CD1c-positive myeloid dendritic cell (primary cell): ENCODE measurements around the gene BOLA2.
"Not testable (repeated sequence)": the region's sequence is repeated elsewhere in the genome, so short reads cannot be mapped to it uniquely, and the experiment has no call there.

Experiments
- DNase-seq: peaks from one replicate; pipeline ENCODE4 v3.0.0-alpha.2; 2016; ENCODE audit errors: extremely low spot score

BOLA2 gene

GRCh38 chr16:29454269-29454668, at the start of gene BOLA2, which contains the start of gene SLX1B:
TSS of gene BOLA2 (minus strand) at chr16:29454351. CDS start at chr16:29454253, 98 bp downstream.
TSS of gene SLX1B (plus strand) at chr16:29454533.
- not testable (repeated sequence) for DNase-seq

DNA sequence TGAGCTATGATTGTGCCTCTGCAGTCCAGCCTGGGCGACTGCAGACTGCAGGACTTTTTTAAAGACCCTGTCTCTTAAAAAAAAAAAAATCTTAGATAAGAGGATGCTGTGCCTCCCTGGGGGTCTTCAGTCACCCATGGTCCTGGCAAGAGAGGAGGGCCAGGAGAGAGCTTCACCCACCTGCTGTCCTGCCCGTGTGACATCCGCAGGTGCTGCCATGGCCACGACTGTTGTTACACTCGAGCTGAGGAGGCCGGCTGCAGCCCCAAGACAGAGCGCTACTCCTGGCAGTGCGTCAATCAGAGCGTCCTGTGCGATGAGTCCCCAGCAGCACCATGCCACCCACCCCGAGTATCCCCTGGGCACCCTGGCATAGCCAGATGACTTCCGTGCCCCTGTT, 28.1 kb upstream of the BOLA2 start:
- DNase-seq: not testable (repeated sequence)

DNA sequence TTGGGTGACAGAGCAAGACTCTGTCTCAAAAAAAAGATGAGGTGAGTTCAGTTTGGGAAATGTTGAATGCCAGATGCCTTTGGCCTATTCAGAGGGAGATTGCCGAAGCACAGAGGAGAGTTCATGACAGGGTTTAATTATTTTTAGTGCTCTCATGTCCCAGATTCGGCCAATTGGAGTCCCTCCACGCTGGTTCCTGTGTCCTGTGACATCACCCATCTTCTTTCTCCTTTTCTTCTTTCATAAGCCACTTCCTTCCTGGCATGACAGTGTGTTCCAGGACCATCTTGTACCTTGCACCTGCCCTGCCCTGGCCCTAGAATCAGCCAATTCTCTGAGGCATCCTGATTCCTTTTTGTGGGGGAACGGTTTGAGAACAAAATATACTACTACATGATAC, 17.9 kb upstream of the BOLA2 start:
- DNase-seq: not testable (repeated sequence)

DNA sequence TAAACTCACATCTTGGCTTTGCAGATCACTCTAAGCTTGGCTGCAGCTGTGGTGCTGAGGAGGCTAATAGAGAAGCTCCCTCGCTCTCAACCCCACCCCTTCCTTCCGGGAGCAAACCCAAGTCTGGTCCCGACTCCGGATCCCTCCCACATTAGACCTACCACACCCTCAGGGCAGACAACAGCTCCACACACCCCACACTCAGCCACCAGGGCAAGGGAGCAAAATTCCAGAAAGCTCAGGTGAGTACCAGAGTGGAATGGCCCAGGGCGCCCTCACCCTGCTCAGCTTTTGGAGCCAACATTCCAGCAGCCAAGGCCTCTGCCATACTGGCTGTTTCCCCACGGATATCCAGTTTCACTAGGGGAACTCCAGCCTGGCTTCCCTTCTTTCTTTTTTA, 15.5 kb upstream of the BOLA2 start:
- DNase-seq: not testable (repeated sequence)

DNA sequence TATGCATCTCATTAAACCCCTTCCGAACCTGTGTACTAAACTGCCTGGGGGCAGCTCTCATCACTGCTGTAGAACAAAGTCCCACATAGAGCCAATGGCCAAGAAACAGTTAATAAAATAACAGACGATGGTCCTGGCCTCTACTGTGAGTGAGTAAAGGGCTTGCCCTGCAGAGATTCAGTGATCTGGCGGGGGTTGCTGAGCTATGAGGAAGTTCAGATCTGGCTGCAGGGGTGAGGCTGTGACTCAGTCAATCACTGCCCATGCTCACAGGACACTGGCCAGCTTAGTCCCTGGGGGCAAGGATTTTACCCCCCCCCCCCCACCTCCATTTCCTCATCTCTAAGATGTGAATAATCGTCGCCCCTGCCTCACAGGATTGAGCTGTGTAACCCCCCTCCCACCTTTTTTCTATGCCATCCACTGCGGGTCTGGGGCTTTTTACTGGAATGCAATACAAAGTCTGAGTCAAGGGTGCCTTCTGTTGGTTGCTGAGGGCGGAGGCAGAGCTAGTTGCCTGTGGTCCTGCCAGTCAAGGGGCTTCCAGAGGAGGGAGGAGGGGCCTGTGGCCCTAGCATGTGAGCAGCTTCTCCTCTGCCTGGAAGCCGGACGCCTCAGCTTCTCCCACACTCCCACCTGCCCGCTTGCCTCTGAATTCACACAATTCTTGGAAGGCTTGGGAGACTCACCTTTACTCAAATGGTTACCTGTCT, 13.7 kb upstream of the BOLA2 start:
- not testable (repeated sequence) for DNase-seq

DNA sequence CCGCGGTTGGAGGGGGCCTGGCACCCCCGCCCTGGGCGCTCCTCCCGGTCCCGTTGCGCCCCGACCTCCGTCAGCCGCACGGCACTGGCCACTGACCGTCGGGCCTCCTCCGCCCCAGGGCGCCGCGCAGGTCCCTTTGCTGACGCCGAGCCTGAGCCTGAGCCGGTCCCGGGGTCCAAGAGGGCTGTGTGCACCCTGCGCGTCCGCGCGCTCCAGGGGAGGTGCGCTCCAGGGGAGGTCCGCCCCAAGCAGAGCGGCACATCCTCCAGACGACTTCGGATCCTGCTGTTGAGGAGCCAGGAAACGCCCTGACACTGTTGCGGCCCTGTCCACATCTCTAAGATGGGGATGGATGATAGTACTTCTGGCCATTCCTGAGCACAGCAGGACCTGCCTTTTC, 12.8 kb upstream of the BOLA2 start:
- DNase-seq: not testable (repeated sequence)

DNA sequence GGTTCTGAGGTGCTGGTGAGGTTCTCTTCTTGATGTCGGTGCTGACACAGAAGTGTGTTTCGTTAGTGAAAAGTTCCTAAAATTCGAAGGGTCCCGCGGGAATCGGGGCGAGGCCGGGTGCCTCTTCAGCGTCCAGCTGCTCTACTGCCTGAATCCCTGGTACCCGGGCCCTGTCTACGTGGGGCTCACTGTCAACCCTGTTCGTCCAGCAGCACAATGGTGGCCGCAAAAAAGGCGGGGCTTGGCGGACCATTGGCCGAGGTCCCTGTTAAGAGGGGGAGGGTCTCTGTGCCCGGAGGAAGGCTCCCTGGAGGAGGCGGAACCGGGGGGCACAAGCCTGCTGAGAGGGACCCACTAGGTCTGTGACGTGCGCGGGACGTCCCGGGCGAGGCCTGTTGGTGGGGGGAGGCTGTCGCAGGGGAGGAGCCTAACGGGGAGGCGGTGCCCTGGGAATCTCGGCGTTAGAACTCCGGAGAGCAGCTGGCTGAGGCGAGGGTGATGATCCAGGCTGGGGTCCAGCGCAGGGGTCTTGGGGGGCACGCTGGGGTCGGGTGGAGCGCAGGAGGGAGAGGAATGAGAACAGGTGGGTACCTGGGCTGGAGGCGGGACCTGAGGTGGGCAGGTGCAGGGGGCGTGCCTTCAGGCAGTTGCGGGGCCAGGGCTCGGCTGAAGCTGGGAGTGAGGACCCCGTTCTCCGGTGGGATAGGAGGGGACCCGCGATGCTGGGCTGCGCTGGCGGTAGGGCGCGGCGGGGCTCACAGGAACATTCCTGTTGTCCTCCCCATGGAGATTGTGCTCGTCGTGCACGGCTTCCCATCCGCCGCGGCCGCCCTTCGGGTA, 12.1 kb upstream of the BOLA2 start:
- DNase-seq: not testable (repeated sequence)

- DNase-seq: not testable (repeated sequence)
These were observed 6.5 kb upstream of the BOLA2 start for GRCh38 chr16:29460647-29461030.

- not testable (repeated sequence) for DNase-seq
These were observed 5.8 kb upstream of the BOLA2 start, which contains the start of gene SULT1A4 for GRCh38 chr16:29459706-29460646. TSS of gene SULT1A4 (plus strand) at chr16:29459913. CDS start at chr16:29461386, 1,473 bp downstream.

- not testable (repeated sequence) for DNase-seq
These were observed 3.5 kb upstream of the BOLA2 start for GRCh38 chr16:29457660-29458059.

DNA sequence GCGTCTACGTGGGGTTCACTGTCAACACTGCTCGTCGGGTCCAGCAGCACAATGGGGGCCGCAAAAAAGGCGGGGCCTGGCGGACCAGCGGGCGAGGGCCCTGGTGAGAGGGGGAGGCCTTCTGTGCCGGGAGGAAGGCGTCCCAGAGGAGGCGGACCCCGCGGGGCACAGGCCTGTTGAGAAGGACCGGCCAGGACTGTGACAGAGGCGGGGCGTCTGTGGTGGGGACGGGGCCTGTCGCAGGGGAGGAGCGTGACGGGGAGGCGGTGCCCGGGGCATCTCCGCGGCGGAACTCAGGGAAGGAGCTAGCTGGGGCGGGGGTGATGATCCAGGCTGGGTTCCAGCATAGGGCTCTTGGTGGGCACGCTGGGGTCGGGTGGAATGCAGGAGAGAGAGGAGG, 677 bp upstream of the BOLA2 start:
- DNase-seq: not testable (repeated sequence)

- DNase-seq: not testable (repeated sequence)
These were observed 397 bp downstream of the BOLA2 start for GRCh38 chr16:29453754-29454153.

DNA sequence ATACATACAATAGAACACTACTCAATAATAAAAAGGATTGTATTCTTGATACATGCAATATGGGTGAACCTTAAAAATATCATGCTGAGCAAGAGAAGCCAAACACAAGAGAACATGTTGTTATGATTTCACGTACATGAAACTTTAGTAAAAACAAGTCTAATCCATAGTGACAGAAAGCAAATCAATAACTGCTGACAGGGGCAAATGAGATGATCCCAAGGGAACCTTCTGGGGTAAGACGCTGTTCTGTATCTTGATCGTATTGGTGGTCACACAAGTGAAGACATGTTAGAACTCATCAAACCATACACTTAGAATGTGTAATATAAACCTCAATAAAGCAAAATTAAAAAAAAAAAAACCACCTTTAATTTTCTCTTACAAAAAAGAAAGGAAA, 28.8 kb downstream of the BOLA2 start:
- not testable (repeated sequence) for DNase-seq

DNA sequence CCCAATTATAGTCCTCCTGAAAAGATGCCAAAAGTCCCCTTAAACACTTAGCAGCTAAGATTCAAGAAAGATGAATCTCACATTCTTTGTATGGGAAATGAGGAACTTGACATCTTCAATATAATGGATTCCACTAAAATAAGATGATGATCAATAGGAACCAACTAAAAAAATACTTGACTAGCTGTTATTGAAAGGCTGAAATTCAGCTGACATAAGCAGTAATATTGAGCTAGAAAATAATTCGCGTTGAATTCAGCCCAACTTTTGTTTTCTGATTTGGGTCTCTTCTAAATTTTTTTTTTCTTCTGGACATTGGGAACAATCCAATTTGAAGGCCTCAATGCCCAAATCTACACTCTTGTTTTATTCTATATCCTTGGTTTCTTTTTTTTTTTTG, 30.6 kb downstream of the BOLA2 start:
- not testable (repeated sequence) for DNase-seq

DNA sequence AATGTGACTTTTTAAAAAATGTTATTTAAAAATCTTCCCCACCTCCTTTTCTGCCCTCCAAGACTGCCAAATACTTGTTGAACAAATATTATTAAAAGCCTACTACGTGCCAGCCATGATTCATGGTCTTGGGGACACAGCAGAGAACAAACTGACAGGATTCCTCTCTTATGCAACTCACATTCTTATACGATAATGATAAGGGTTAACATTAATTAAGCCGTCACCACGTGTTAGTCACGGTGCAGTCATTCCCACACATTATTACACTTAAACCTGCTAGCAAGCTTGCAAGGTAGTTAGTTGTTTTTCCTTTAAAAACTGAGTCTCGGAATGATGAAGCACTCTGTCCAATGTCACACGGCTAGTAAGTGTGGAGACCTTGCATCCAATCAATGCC, 48.9 kb downstream of the BOLA2 start:
- not testable (repeated sequence) for DNase-seq
